Mesenchymal stem cell (in vitro differentiated cells and primary cell): Measurements from ENCODE around the gene ELOVL6.

Source experiments
- DNase-seq: peaks from one replicate; pipeline ENCODE4 v3.0.0-alpha.2; 2013
- H2AFZ ChIP-seq: one replicate; pipeline ENCODE4 v1.6.1; 2013; ENCODE audit warnings: low read depth, mild to moderate bottlenecking, control low read depth, inconsistent platforms, low read length, moderate library complexity
- H2AK5ac ChIP-seq: 2 replicates; pipeline ENCODE4 v1.6.1; 2013; ENCODE audit warnings: low read length, moderate library complexity, mild to moderate bottlenecking, inconsistent platforms; ENCODE audit not compliant: severe bottlenecking
- H2BK120ac ChIP-seq: one replicate; pipeline ENCODE4 v1.6.1; 2013; ENCODE audit warnings: low read depth, mild to moderate bottlenecking, inconsistent platforms, low read length, moderate library complexity
- H2BK12ac ChIP-seq, 2 experiments: one replicate each; pipeline ENCODE4 v1.6.1; 2013; ENCODE audit warnings: inconsistent platforms in 2 of 2, low read length in 2 of 2, mild to moderate bottlenecking in 2 of 2, moderate library complexity in 2 of 2, control low read depth in 1 of 2
- H2BK15ac ChIP-seq: one replicate; pipeline ENCODE4 v1.6.1; 2013; ENCODE audit warnings: mild to moderate bottlenecking, low read depth, inconsistent platforms; ENCODE audit not compliant: poor library complexity, severe bottlenecking
- H2BK5ac ChIP-seq: 2 replicates; pipeline ENCODE4 v1.6.1; 2013; ENCODE audit warnings: low read depth, mild to moderate bottlenecking, low read length, control low read depth, inconsistent platforms; ENCODE audit not compliant: poor library complexity, severe bottlenecking
- H3K14ac ChIP-seq, 2 experiments: one replicate each; pipeline ENCODE4 v1.6.1; 2013; ENCODE audit warnings: inconsistent platforms in 2 of 2, low read length in 2 of 2, control low read depth in 1 of 2, mild to moderate bottlenecking in 1 of 2, moderate library complexity in 1 of 2
- H3K18ac ChIP-seq, 2 experiments: one replicate each; pipeline ENCODE4 v1.6.1; 2013; ENCODE audit warnings: inconsistent platforms in 2 of 2, low read length in 2 of 2, control low read depth in 1 of 2, low read depth in 1 of 2, mild to moderate bottlenecking in 1 of 2
- H3K23ac ChIP-seq, 2 experiments: one replicate each; pipeline ENCODE4 v1.6.1; 2013; ENCODE audit warnings: inconsistent platforms in 2 of 2, low read length in 2 of 2, mild to moderate bottlenecking in 2 of 2, moderate library complexity in 2 of 2, control low read depth in 1 of 2
- H3K27ac ChIP-seq: 2 replicates; pipeline ENCODE4 v1.5.1; 2013; ENCODE audit warnings: mild to moderate bottlenecking, moderate library complexity, low read length, control low read depth, inconsistent platforms; ENCODE audit not compliant: poor library complexity, severe bottlenecking
- H3K27me3 ChIP-seq, 2 experiments: 2 replicates each; pipeline versions ENCODE4 v1.6.1 to v1.7.0; 2013; ENCODE audit warnings: low read length in 2 of 2, mild to moderate bottlenecking in 2 of 2, moderate library complexity in 2 of 2, control low read depth in 1 of 2, inconsistent platforms in 1 of 2; ENCODE audit not compliant: control insufficient read depth in 1 of 2, insufficient read depth in 1 of 2
- H3K36me3 ChIP-seq, 2 experiments: 2 replicates each; pipeline versions ENCODE4 v1.6.1 to v1.7.0; 2013; ENCODE audit warnings: low read length in 2 of 2, control low read depth in 1 of 2, inconsistent platforms in 1 of 2, low read depth in 1 of 2, mild to moderate bottlenecking in 1 of 2; ENCODE audit not compliant: insufficient read depth in 2 of 2, control insufficient read depth in 1 of 2
- H3K4ac ChIP-seq, 2 experiments: one replicate each; pipeline ENCODE4 v1.6.1; 2013; ENCODE audit warnings: inconsistent platforms in 2 of 2, low read length in 2 of 2, mild to moderate bottlenecking in 2 of 2, moderate library complexity in 2 of 2, control low read depth in 1 of 2, low read depth in 1 of 2
- H3K4me1 ChIP-seq: 2 replicates; pipeline ENCODE4 v1.6.1; 2013; ENCODE audit warnings: low read depth, low read length, control low read depth; ENCODE audit not compliant: control insufficient read depth, insufficient read depth
- H3K4me2 ChIP-seq: 2 replicates; pipeline ENCODE4 v1.6.1; 2013; ENCODE audit warnings: low read length, mild to moderate bottlenecking, inconsistent platforms; ENCODE audit not compliant: poor library complexity, severe bottlenecking
- H3K4me3 ChIP-seq, 2 experiments: 2 replicates each; pipeline versions ENCODE4 v1.5.1 to v1.7.0; 2013; ENCODE audit warnings: low read length in 2 of 2, mild to moderate bottlenecking in 2 of 2, control low read depth in 1 of 2, low read depth in 1 of 2; ENCODE audit not compliant: insufficient read depth in 1 of 2
- H3K79me1 ChIP-seq: replicated peaks from 2 replicates; pipeline ENCODE4 v1.6.1; 2013; ENCODE audit warnings: mild to moderate bottlenecking, control low read depth, low read length, inconsistent platforms; ENCODE audit not compliant: poor library complexity, severe bottlenecking
- H3K9ac ChIP-seq: 2 replicates; pipeline ENCODE4 v1.7.0; 2013; ENCODE audit warnings: mild to moderate bottlenecking, low read length, moderate library complexity
- H3K9me3 ChIP-seq: 2 replicates; pipeline ENCODE4 v1.7.0; 2013; ENCODE audit warnings: mild to moderate bottlenecking, low read length; ENCODE audit not compliant: control insufficient read depth
- H4K8ac ChIP-seq: one replicate; pipeline ENCODE4 v1.6.1; 2013; ENCODE audit warnings: inconsistent platforms, mild to moderate bottlenecking, low read length, moderate library complexity
- H4K91ac ChIP-seq: one replicate; pipeline ENCODE4 v1.6.1; 2013; ENCODE audit warnings: mild to moderate bottlenecking, low read length, inconsistent platforms
- WGBS: methylation state at CpG from one replicate; pipeline ENCODE4 v1.1.7; 2013; ENCODE audit warnings: mixed read lengths; 5-methylcytosine and 5-hydroxymethylcytosine counted together

ELOVL6 gene

GRCh38 chr4:110183058-110183457, 15.4 kb downstream of the ELOVL6 start:
- H3K27ac ChIP-seq: no peak overlapping the region
- H3K18ac ChIP-seq: no peak overlapping the region
- no peak for DNase-seq
- H3K4ac ChIP-seq: no peak overlapping the region
- WGBS: 97% methylated on average over 5 of the region's 5 CpGs
- H3K9me3 ChIP-seq: no peaks in the 10 kb centered on the region
- no peak overlapping the region for H2BK120ac ChIP-seq
- no peaks in the 10 kb centered on the region for H3K27me3 ChIP-seq
- H3K23ac ChIP-seq: no peak overlapping the region
- peaks cover 19% of the 10 kb centered on the region for H3K79me1 ChIP-seq
- H4K91ac ChIP-seq: no peak overlapping the region
- H2BK12ac ChIP-seq: no peak overlapping the region
- H2BK5ac ChIP-seq: no peak overlapping the region
- H3K14ac ChIP-seq: no peak overlapping the region
- no peak overlapping the region for H3K4me2 ChIP-seq
- H2BK15ac ChIP-seq: no peak overlapping the region
- no peak overlapping the region for H4K8ac ChIP-seq
- no peak overlapping the region for H3K4me3 ChIP-seq
- peaks cover 0 to 5% of the 10 kb centered on the region in 2 experiments for H3K36me3 ChIP-seq
- peaks cover 6% of the 10 kb centered on the region for H3K4me1 ChIP-seq
- no peak overlapping the region for H2AK5ac ChIP-seq
- H2AFZ ChIP-seq: no peak overlapping the region
- H3K9ac ChIP-seq: no peak overlapping the region

GRCh38 chr4:110181890-110182289, 16.5 kb downstream of the ELOVL6 start:
- Histone ChIP-seq H3K36me3 (peaks cover 0 to 5% of the 10 kb centered on the region in 2 experiments), H3K18ac (no peak overlapping the region), H3K23ac (no peak overlapping the region), H3K4me3 (no peak overlapping the region), H3K9me3 (no peaks in the 10 kb centered on the region), H3K14ac (no peak overlapping the region), H3K4me2 (no peak overlapping the region), H2BK5ac (no peak overlapping the region), H2BK12ac (no peak overlapping the region), H2AK5ac (no peak overlapping the region), H3K79me1 (peaks cover 19% of the 10 kb centered on the region), H4K91ac (no peak overlapping the region), H2BK120ac (no peak overlapping the region), H2AFZ (no peak overlapping the region), H3K27me3 (no peaks in the 10 kb centered on the region), H3K27ac (no peak overlapping the region), H3K4me1 (peaks cover 4% of the 10 kb centered on the region), H4K8ac (no peak overlapping the region), H2BK15ac (no peak overlapping the region), H3K4ac (no peak overlapping the region), H3K9ac (no peak overlapping the region)
- DNase-seq: no peak
- WGBS: 94% methylated on average over 3 of the region's 3 CpGs

DNA sequence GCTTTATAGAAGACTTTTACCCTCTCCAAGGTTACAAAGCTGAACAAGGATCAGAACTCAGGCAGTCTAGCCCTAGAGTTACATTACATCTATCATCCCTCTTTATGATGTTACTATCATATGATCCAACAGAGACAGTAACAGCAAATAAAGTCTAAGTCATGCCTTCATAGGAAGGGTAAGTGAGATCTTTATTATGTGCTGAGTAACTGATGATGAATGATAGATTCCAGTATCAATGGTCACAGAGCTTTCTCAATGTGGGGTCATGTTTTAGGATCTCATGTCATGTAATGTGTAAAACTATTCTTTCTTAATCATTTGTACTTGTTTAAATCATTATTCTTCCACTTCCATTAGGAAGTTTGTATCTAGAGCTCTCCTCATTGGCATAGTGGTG, 22.8 kb downstream of the ELOVL6 start:
- Histone ChIP-seq H2AFZ (no peak overlapping the region), H2BK15ac (no peak overlapping the region), H3K18ac (no peak overlapping the region)

DNA sequence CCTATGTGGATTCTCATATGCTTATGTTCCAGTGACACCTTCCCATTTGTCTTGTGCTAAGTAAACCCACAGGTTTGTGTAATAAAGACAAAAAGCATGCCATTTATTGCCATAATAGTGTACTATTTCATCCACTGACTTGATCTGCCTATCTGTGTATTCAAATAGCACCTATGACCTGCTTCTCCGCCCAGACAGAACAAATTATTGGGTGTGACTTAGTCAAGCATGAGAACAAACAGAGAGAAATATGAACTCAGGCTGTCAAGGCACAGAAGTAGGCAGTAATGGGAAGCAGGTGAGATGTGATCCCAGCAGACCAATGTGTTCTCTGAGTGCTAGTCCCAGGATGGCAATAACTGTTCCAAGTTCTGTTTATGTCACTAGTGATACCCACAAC, 25.4 kb downstream of the ELOVL6 start:
- Histone ChIP-seq H3K9me3 (no peaks in the 10 kb centered on the region), H3K18ac (no peak overlapping the region), H2BK120ac (no peak overlapping the region), H2AK5ac (no peak overlapping the region), H3K27me3 (no peaks in the 10 kb centered on the region), H2AFZ (no peak overlapping the region), H3K9ac (no peak overlapping the region), H3K23ac (no peak overlapping the region), H2BK5ac (no peak overlapping the region), H3K79me1 (peaks cover 17% of the 10 kb centered on the region), H2BK12ac (no peak overlapping the region), H3K4me3 (no peak overlapping the region), H3K27ac (no peak overlapping the region), H2BK15ac (no peak overlapping the region), H4K91ac (no peak overlapping the region), H4K8ac (no peak overlapping the region), H3K36me3 (peaks cover 0 to 4% of the 10 kb centered on the region in 2 experiments), H3K4ac (no peak overlapping the region), H3K4me1 (no peaks in the 10 kb centered on the region), H3K14ac (no peak overlapping the region), H3K4me2 (no peak overlapping the region)
- WGBS: 100% methylated on average over 1 of the region's 1 CpG
- DNase-seq: no peak

More for the DNA sequence above, 22.8 kb downstream of the ELOVL6 start:
- Histone ChIP-seq H3K4me2 (no peak overlapping the region), H3K23ac (no peak overlapping the region), H4K8ac (no peak overlapping the region), H3K4me1 (no peaks in the 10 kb centered on the region), H3K36me3 (peaks cover 0 to 9% of the 10 kb centered on the region in 2 experiments), H2BK5ac (no peak overlapping the region), H2AK5ac (no peak overlapping the region), H3K27ac (no peak overlapping the region), H3K14ac (no peak overlapping the region), H2BK12ac (no peak overlapping the region), H3K9ac (no peak overlapping the region), H3K4me3 (no peak overlapping the region), H3K79me1 (peaks cover 18% of the 10 kb centered on the region), H2BK120ac (no peak overlapping the region), H3K9me3 (no peaks in the 10 kb centered on the region), H3K4ac (no peak overlapping the region), H4K91ac (no peak overlapping the region), H3K27me3 (no peaks in the 10 kb centered on the region)
- no peak for DNase-seq
